Measurements from ENCODE around the gene CELF3.

The CELF3 gene

DNA sequence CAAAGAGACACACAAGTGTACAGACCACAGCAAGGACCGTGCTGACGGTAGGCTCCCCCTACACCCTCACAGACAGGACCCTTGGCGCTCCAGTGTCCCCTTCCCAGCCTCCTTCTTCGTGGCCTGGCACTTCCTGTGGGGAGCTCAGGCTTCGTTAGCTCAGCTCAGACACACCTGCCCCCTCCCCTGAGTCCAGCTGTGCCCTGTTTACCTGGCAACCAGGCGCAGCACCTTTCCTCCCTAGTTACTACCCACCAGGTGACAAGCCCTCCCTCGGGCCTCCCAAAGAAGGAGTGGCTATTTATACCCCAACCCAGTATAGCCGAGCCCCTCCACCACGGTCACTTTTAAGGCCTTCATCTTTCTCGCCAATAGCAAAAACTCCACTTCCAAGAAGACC, 4.7 kb downstream of the CELF3 start:
- no peaks in the 10 kb centered on the region for H3K36me3 ChIP-seq (replicated peaks; ENCODE audit: low read depth, low read length)
- H2AFZ ChIP-seq (ENCODE audit: low read depth, low read length), result no peak overlapping the region
- H3K9ac ChIP-seq (ENCODE audit: low read length), result no peak overlapping the region
- H3K4me2 ChIP-seq (ENCODE audit: low read length), result no peak overlapping the region
- H3K4me1 ChIP-seq (ENCODE audit: low read length), result peaks cover 6% of the 10 kb centered on the region
- H4K20me1 ChIP-seq (ENCODE audit: insufficient read depth, low read length), result no peaks in the 10 kb centered on the region
- H3K9me3 ChIP-seq (ENCODE audit: insufficient read depth, low read length), result no peaks in the 10 kb centered on the region
- H3K27ac ChIP-seq (ENCODE audit: low read length), result no peak overlapping the region
- peaks cover 21% of the 10 kb centered on the region; the same call in 1 of the 2 replicates for H3K27me3 ChIP-seq (ENCODE audit: low read depth, low read length)
- H3K79me2 ChIP-seq (ENCODE audit: low read length), result no peaks in the 10 kb centered on the region
- no peak overlapping the region for H3K4me3 ChIP-seq (ENCODE audit: low read length)
- TF ChIP-seq CTCF (IDR thresholded peaks at IDR 0.05; ENCODE audit: low read depth, low read length), result no peak
- no peak for TF ChIP-seq EZH2phosphoT487 (IDR thresholded peaks at IDR 0.05; ENCODE audit: low read depth)

- H3K79me2 ChIP-seq (ENCODE audit: low read length), result no peaks in the 10 kb centered on the region
Measured at GRCh38 chr1:151711044-151711800, 5.4 kb downstream of the CELF3 start.

DNA sequence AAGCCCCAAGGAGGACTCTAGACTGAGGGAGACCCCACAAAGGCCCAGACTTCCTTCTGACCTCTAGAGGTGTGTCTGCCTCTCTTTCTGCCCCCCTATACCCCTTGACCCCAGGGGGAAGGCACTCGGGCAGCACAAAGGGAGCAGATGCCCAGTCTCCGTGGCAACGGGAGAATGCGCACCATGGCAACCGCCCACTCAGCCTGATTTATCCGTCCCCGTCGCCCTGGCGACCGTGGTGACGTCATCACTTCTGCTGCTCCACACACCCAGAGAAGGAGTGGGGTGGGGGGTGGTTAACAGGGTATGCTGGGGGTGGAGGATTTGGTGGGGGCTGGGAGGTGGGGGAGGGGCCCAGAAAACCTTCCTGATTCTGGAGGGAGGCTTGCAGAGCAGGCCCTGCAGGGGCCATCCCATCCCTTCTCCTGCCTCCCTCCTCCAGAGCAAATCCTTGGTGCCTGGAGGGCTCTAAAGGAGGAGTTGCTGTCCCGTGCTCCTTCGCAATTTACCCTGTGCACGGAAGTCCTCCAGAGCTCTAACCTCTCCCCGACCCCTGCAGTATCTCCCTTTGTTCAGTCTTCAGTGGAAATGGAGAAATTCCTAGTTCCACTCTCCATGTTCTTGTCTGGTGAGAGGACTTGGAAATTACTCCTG, 6.3 kb downstream of the CELF3 start:
- Histone ChIP-seq H3K9ac (ENCODE audit: low read length) (no peak overlapping the region), H2AFZ (ENCODE audit: low read depth, low read length) (no peak overlapping the region), H3K36me3 (replicated peaks; ENCODE audit: low read depth, low read length) (no peaks in the 10 kb centered on the region), H3K9me3 (ENCODE audit: insufficient read depth, low read length) (no peaks in the 10 kb centered on the region), H3K79me2 (ENCODE audit: low read length) (no peaks in the 10 kb centered on the region), H3K27ac (ENCODE audit: low read length) (no peak overlapping the region), H3K4me1 (ENCODE audit: low read length) (peaks cover 6% of the 10 kb centered on the region), H3K4me3 (ENCODE audit: low read length) (no peak overlapping the region), H3K4me2 (ENCODE audit: low read length) (no peak overlapping the region), H4K20me1 (ENCODE audit: insufficient read depth, low read length) (no peaks in the 10 kb centered on the region), H3K27me3 (ENCODE audit: low read depth, low read length) (peaks cover 9% of the 10 kb centered on the region; the same call in 1 of the 2 replicates)
- no peak for TF ChIP-seq CTCF (IDR thresholded peaks at IDR 0.05; ENCODE audit: low read depth, low read length)
- TF ChIP-seq EZH2phosphoT487 (IDR thresholded peaks at IDR 0.05; ENCODE audit: low read depth), result no peak

More at GRCh38 chr1:151711044-151711800, 5.4 kb downstream of the CELF3 start:
- H3K27ac ChIP-seq (ENCODE audit: low read length), result no peak overlapping the region
- no peak overlapping the region for H3K9ac ChIP-seq (ENCODE audit: low read length)
- no peaks in the 10 kb centered on the region for H3K36me3 ChIP-seq (replicated peaks; ENCODE audit: low read depth, low read length)
- no peak overlapping the region for H3K4me3 ChIP-seq (ENCODE audit: low read length)
- H2AFZ ChIP-seq (ENCODE audit: low read depth, low read length), result no peak overlapping the region
- no peaks in the 10 kb centered on the region for H3K9me3 ChIP-seq (ENCODE audit: insufficient read depth, low read length)
- no peak for TF ChIP-seq CTCF (IDR thresholded peaks at IDR 0.05; ENCODE audit: low read depth, low read length)
- TF ChIP-seq EZH2phosphoT487 (IDR thresholded peaks at IDR 0.05; ENCODE audit: low read depth), result no peak
- H3K4me2 ChIP-seq (ENCODE audit: low read length), result no peak overlapping the region
- H3K27me3 ChIP-seq (ENCODE audit: low read depth, low read length), result peaks cover 17% of the 10 kb centered on the region; the same call in 1 of the 2 replicates
- H4K20me1 ChIP-seq (ENCODE audit: insufficient read depth, low read length), result no peaks in the 10 kb centered on the region
- H3K4me1 ChIP-seq (ENCODE audit: low read length), result peaks cover 6% of the 10 kb centered on the region

- no peak overlapping the region for H3K9ac ChIP-seq (ENCODE audit: low read length)
- no peaks in the 10 kb centered on the region for H3K9me3 ChIP-seq (ENCODE audit: insufficient read depth, low read length)
- H3K36me3 ChIP-seq (replicated peaks; ENCODE audit: low read depth, low read length), result no peaks in the 10 kb centered on the region
- TF ChIP-seq EZH2phosphoT487 (IDR thresholded peaks at IDR 0.05; ENCODE audit: low read depth), result no peak
- TF ChIP-seq CTCF (IDR thresholded peaks at IDR 0.05; ENCODE audit: low read depth, low read length), result no peak
- peaks cover 9% of the 10 kb centered on the region; the same call in 1 of the 2 replicates for H3K27me3 ChIP-seq (ENCODE audit: low read depth, low read length)
- no peak overlapping the region for H3K4me2 ChIP-seq (ENCODE audit: low read length)
- peaks cover 6% of the 10 kb centered on the region for H3K4me1 ChIP-seq (ENCODE audit: low read length)
- H3K79me2 ChIP-seq (ENCODE audit: low read length), result no peaks in the 10 kb centered on the region
- H3K4me3 ChIP-seq (ENCODE audit: low read length), result no peak overlapping the region
- no peak overlapping the region for H2AFZ ChIP-seq (ENCODE audit: low read depth, low read length)
- H4K20me1 ChIP-seq (ENCODE audit: insufficient read depth, low read length), result no peaks in the 10 kb centered on the region
- H3K27ac ChIP-seq (ENCODE audit: low read length), result no peak overlapping the region
Measured at GRCh38 chr1:151708891-151709290, 7.7 kb downstream of the CELF3 start.

Measured in OCI-LY3 (cell line).